ENCODE measurements around the gene LRRC59. TPM values are rescaled to one million over a fixed set of nuclear protein-coding genes. Genes with fewer than 3 reads are reported as not detected.
"Not testable (repeated sequence)": the region's sequence is repeated elsewhere in the genome, so short reads cannot be mapped to it uniquely, and the experiment has no call there.

Gene LRRC59
- total RNA-seq, 3 donors from 2014 or later, result 153 to 174 (median 159) TPM

DNA sequence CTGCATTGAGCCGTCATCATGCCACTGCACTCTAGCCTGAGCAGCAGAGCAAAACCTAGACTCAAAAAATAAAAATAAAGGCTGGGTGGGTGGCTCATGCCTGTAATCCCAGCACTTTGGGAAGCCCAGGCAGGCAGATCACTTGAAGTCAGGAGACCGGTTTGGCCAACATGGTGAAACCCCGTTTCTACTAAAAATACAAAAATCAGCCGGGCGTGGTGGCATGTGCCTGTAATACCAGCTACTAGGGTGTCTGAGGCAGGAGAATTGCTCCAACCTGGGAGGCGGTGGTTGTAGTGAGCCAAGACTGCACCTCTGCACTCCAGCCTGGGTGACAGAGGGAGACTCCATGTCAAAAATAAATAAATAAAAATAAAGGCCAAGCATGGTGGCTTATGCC, 30.8 kb upstream of the LRRC59 start:
- H3K4me3 Mint-ChIP-seq; H3K36me3 Mint-ChIP-seq (ENCODE audit: insufficient read depth); ATAC-seq; DNase-seq; H3K27me3 Mint-ChIP-seq (ENCODE audit: low read depth); H3K9me3 Mint-ChIP-seq: not testable (repeated sequence)
- peaks cover 19% of the 10 kb centered on the region for H3K4me1 Mint-ChIP-seq (ENCODE audit: low read depth)

DNA sequence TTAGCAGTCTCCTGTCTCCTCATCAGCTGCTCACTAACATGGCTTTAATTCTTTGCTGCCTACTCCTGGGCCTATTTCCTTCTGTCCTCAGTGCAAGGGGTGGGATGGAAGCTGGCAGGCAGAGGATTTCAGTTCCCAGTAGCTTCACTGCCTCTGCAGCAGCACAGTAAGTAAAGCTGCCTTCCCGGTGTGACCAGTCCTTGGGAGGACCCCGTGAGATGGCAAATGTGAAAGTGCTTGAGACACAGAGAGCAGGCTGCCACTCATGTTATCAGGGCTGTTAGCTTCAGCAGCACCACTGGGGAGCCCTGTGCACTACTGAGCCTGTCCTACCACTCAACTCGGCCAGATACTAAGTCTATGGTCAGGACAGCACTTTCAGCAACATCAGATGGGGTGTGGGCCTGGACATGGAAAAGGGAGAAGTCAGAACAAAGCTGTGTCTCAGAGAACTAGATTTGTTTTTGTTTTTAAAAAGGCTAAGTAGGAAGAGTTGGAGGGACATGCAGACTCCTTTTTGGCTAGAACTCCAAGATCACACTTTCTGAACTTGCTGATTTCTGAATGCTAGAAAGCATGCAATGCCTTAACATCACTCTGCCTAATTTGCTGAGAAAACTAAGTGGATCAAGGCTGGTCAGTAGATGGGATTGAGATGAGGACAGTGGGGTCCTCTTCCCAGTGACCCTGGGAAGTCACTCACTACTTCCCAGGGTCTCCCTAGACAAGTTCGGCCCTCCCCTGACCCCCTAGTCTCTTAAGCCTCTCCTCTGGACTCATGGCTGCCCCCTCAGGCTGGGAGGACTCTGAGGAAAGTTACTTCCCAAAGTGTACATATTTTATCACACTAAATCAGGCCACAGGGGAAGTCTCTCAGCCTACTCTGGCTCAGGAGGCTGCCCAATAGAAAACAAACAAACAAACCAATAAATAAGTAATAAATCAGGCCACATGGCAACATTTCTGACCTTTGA, 29.8 kb upstream of the LRRC59 start:
- H3K36me3 Mint-ChIP-seq (ENCODE audit: insufficient read depth), result no peaks in the 10 kb centered on the region
- H3K9me3 Mint-ChIP-seq, result no peaks in the 10 kb centered on the region
- H3K4me3 Mint-ChIP-seq, result peak overlapping the region; percentile 81
- ATAC-seq (peak; percentile 31 to 34), DNase-seq (no peak)
- no peaks in the 10 kb centered on the region for H3K27me3 Mint-ChIP-seq (ENCODE audit: low read depth)
- H3K4me1 Mint-ChIP-seq (ENCODE audit: low read depth), result peaks cover 19% of the 10 kb centered on the region

DNA sequence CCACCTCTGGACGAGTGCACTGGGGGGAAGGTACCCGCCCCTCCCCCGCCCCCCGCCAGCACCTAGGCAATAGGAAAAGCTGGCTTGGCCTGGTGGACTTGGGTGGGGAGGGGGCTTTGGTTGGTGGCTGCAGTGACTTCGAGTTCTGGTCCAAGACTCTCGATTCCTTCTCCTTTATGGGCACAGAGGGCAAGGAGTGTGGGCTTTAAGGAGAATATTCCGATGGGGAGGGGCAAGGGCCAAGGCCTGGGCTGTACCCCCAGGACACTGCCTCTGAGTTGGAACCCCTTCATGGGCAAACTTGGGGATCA, 29.1 kb upstream of the LRRC59 start:
- H3K36me3 Mint-ChIP-seq (ENCODE audit: insufficient read depth), result no peaks in the 10 kb centered on the region
- H3K9me3 Mint-ChIP-seq, result no peaks in the 10 kb centered on the region
- DNase-seq, result no peak
- no peak for ATAC-seq
- H3K27me3 Mint-ChIP-seq (ENCODE audit: low read depth), result no peaks in the 10 kb centered on the region
- peak overlapping the region; percentile 81 for H3K4me3 Mint-ChIP-seq
- peaks cover 23% of the 10 kb centered on the region for H3K4me1 Mint-ChIP-seq (ENCODE audit: low read depth)

DNA sequence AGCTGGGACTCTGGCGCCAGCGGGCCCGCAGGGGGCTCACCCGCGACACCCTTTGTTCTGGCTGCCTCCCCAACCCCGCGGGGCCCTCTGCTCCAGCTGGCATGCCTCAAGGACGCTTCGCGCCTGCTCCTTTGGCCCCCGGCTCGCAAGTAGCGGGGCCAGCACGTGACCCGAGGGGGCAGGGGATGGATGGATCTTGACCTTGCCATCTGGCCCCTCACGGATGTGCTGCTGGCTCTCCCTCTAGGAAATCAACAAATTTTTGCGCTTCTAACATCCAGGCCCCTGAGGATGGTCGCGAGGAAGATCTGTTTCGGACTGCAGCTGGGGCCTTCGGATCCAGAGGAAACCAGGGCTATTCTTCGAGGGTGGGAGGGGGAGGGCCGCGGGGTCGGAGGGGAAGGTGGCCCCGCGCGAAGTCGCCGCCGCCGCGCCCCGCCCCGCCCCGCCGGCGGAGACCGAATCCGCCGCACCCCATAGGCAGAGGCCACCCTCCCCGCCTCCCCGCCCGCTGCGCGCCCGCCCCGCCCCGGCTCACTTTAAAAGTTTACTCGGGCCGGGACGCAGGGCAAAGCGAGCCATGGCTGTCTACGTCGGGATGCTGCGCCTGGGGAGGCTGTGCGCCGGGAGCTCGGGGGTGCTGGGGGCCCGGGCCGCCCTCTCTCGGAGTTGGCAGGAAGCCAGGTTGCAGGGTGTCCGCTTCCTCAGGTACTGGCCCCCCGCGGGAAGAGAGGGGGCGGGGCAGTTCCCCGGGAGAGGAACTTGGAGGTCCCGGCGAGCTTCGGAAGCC, 28.6 kb upstream of the LRRC59 start, which contains the start of gene ACSF2:
TSS of gene ACSF2 (plus strand) at position 537 of the 790 bp plus-strand sequence. CDS start at position 581, 44 bp downstream.
- ATAC-seq, result peak; percentile 94
- DNase-seq, result peak; percentile 51
- Mint-ChIP-seq H3K36me3 (ENCODE audit: insufficient read depth) (no peaks in the 10 kb centered on the region), H3K9me3 (no peaks in the 10 kb centered on the region), H3K4me1 (ENCODE audit: low read depth) (peaks cover 28% of the 10 kb centered on the region), H3K27me3 (ENCODE audit: low read depth) (no peaks in the 10 kb centered on the region), H3K4me3 (peak within 1 kb of the TSS; percentile 81)

DNA sequence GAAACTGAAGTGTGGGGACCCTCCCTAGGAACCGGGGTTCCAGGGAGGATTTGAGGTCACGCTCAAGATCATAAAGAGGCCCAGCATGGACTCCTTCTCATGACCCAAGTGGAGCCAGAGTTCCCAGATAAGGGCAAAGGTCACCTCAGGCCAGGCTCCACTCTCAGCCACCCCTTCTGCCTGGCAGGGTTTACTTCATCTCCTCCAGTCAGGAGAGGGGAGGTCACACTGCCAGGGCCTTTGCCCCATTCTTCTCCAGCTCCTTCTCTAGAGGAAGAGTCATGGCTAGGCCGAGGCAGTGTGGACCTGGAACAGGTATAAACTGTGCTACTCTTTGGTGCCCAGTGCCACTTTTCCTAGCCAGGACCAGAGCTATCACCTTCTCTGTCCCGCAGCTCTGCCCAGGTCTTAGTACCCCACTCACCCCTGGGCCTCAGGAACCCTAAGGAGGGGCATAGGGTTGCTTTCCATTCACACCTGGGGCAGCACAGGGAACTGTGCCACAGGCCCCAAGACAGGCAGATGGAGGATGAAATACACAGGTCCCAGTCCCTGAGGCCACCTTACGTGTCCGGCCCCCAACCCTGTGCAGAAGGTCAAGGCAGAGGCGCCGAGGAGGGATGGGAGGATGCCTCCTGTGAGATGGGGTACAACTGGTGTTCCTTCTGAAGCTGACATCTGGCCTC, 27.8 kb upstream of the LRRC59 start:
- peak overlapping the region; percentile 81 for H3K4me3 Mint-ChIP-seq
- DNase-seq (no peak), ATAC-seq (no peak)
- H3K36me3 Mint-ChIP-seq (ENCODE audit: insufficient read depth), result no peaks in the 10 kb centered on the region
- H3K9me3 Mint-ChIP-seq, result no peaks in the 10 kb centered on the region
- H3K27me3 Mint-ChIP-seq (ENCODE audit: low read depth), result no peaks in the 10 kb centered on the region
- peaks cover 33% of the 10 kb centered on the region for H3K4me1 Mint-ChIP-seq (ENCODE audit: low read depth)

DNA sequence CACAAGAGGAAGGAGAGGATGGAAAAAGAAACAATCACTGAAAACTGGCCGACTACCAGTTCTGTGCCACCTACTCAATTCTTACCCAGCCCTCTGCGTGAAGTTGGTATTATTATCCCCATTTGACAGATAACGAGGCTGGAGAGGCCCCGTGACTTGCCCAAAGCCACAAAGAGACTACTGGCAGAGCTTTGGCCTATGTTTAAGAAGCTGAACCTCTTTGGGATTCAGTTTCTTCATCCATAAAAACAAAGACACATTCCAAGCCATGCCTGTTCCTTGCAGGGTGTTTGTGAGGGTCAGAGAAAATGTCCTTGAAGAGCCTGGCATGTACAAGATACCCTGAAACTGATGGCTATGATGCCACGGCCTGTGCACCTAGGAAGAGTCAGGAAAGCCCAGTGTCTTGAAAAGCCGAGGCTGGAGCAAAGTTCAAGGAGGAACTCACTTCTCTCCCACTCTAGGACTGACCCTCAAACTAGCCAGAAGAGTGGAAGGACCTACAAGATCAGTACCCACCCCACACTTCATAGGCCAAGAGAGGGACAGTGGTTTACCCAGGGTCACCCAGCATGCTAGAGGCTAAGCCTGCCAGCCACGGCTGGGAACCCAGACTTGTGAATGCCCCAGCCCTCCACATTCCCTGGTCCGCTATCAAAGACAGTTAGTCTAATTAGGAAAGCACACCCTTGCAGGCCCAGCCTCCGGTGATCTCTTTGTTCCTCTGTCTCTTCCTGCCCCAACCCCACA, 27.1 kb upstream of the LRRC59 start:
- DNase-seq (no peak), ATAC-seq (no peak)
- H3K4me3 Mint-ChIP-seq, result no peak overlapping the region
- peaks cover 33% of the 10 kb centered on the region for H3K4me1 Mint-ChIP-seq (ENCODE audit: low read depth)
- H3K9me3 Mint-ChIP-seq, result no peaks in the 10 kb centered on the region
- no peaks in the 10 kb centered on the region for H3K36me3 Mint-ChIP-seq (ENCODE audit: insufficient read depth)
- no peaks in the 10 kb centered on the region for H3K27me3 Mint-ChIP-seq (ENCODE audit: low read depth)

DNA sequence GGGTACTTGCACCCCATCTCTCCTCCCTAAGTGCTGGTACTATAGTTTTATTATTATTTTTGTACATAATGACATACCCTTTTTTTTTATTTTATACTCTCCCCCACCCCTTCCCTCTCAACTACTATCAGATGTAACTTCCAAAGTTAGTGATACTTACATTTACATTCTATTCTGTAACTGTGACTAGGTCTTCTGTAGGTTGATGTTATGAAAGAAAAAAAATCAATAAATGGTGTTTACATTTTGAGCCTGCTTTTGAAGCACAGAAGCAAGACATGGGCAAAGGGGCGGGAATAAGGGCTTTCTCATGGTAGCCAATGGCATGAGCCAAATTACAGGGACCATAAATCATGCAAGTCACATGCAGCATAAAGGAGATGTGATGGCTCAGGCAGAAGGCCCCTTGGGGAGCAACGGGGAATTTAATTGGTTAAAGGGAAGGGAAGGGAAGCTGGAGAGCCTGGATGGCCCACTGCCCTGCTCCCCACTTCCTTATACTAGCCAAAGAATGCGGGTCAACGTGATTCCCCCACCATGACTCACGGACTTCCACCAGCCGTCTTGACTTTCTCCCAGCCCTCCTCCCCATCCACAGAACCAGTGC, 26.3 kb upstream of the LRRC59 start:
- peaks cover 6% of the 10 kb centered on the region for H3K9me3 Mint-ChIP-seq
- DNase-seq (no peak), ATAC-seq (no peak)
- no peak overlapping the region for H3K4me3 Mint-ChIP-seq
- peaks cover 34% of the 10 kb centered on the region for H3K4me1 Mint-ChIP-seq (ENCODE audit: low read depth)
- H3K36me3 Mint-ChIP-seq (ENCODE audit: insufficient read depth), result no peaks in the 10 kb centered on the region
- no peaks in the 10 kb centered on the region for H3K27me3 Mint-ChIP-seq (ENCODE audit: low read depth)

DNA sequence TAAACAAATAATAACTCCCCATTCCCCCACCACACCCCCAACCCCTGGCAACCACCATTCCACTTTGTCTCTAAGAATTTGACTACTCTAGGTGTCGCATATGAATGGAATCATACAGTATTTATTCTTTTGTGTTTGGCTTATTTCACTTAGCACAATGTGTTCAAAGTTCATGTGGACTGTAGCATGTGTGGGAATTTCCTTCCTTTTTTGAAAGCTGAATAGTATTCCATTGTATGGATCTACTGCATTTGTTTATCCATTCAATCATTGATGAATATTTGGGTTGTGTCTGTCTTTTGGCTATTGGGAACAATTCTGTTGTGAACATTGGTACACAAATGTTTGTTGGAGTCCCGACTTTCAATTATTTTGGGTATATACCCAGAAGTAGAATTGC, 25.4 kb upstream of the LRRC59 start:
- H3K9me3 Mint-ChIP-seq, result peaks cover 6% of the 10 kb centered on the region
- H3K36me3 Mint-ChIP-seq (ENCODE audit: insufficient read depth), result no peaks in the 10 kb centered on the region
- DNase-seq, result no peak
- H3K4me3 Mint-ChIP-seq, result no peak overlapping the region
- no peak for ATAC-seq
- H3K27me3 Mint-ChIP-seq (ENCODE audit: low read depth), result no peaks in the 10 kb centered on the region
- peaks cover 34% of the 10 kb centered on the region for H3K4me1 Mint-ChIP-seq (ENCODE audit: low read depth)

DNA sequence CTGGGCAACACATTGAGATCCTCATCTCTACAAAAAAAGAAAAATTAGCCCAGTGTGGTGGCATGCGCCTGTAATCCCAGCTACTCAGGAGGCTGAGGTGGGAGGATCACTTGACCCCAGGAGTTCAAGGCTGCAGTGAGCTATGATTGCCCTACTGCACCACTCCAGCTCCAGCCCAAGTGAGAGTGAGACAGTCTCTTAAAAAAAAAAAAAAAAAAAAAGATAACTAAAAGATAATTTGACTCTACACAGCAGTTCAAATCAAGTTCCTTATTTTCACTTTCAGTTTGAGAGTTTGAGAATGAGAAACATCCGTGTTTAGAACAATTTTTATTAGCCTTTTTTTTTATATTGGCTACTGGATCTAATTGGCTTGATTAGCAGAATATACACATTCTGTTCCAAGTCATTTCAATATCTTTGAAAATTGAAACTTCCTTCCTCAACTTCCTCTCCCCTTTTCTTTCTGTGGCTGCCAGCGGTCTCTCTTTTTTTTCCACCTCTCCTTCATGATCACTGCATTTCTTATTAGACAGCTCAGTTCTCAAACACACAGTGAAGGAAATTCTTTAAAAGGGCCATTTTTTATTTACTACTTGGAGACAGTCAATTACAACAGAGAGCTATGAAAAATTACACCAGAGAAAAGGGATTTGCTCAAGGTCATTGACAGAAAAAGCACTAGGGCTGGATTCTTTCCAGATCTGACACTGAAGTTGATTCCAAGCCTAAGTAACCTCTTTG, 24.2 kb upstream of the LRRC59 start:
- H3K4me1 Mint-ChIP-seq (ENCODE audit: low read depth), result peaks cover 23% of the 10 kb centered on the region

DNA sequence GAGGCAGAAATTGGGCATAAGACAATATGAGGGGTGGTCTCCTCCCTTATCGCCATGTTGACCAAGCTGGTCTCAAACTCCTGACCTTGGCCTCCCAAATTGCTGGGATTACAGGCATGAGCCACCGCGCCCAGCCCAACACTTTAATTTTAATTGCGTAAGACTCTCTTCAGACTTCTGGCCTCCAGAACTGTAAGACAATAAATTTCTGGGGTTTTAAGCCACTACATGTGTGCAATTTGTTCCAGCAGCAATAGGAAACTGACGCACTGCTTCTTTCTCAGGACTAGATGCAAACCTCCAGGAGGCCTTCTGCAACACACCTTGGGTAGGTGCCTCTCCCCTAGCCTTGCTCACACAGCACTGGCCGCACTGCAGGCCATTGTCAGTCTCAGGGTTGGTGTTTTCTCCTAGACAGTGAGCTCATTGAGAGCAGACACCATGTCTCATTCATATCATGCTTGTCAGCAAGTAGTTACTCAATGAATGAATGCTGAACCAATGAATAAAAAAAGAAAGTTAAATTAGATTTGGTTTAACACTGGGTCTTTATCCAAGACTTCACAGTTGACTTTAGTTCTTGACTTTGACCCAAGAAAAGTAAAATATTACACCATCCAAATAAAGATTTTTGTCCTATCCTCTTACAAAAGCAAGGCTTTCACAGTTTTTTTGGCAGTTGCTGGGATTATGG, 23.2 kb upstream of the LRRC59 start:
- peaks cover 20% of the 10 kb centered on the region for H3K4me1 Mint-ChIP-seq (ENCODE audit: low read depth)
- no peak overlapping the region for H3K4me3 Mint-ChIP-seq
- H3K27me3 Mint-ChIP-seq (ENCODE audit: low read depth), result no peaks in the 10 kb centered on the region
- H3K36me3 Mint-ChIP-seq (ENCODE audit: insufficient read depth), result no peaks in the 10 kb centered on the region
- no peak for DNase-seq
- peaks cover 6% of the 10 kb centered on the region for H3K9me3 Mint-ChIP-seq
- no peak for ATAC-seq

More for the DNA sequence above, 24.2 kb upstream of the LRRC59 start:
- DNase-seq (no peak), ATAC-seq (no peak)
- H3K4me3 Mint-ChIP-seq, result peak overlapping the region; percentile 77
- H3K9me3 Mint-ChIP-seq, result peaks cover 6% of the 10 kb centered on the region
- no peaks in the 10 kb centered on the region for H3K27me3 Mint-ChIP-seq (ENCODE audit: low read depth)
- H3K36me3 Mint-ChIP-seq (ENCODE audit: insufficient read depth), result no peaks in the 10 kb centered on the region

DNA sequence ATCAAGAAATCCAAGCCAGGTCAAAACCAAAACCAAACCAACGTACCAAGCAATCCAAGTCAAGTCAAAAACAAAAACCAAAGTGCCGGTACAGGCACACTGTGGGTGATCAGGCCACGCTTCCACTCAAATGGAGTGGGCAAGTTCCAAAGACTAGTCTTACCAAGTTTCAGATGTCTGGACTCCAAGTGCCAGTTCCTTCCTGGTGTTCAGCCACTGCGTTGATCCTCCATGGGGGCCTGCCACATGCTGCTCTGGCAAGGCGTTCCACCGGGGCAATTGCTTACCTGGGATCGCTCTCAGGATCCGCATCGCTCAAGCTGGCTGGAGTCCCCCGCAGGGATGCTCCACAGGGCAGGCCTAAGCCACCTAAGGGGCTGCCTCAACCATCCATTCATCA, 22.3 kb upstream of the LRRC59 start:
- H3K4me1 Mint-ChIP-seq (ENCODE audit: low read depth), result peaks cover 16% of the 10 kb centered on the region
- ATAC-seq; H3K36me3 Mint-ChIP-seq (ENCODE audit: insufficient read depth); DNase-seq; H3K4me3 Mint-ChIP-seq; H3K9me3 Mint-ChIP-seq; H3K27me3 Mint-ChIP-seq (ENCODE audit: low read depth): not testable (repeated sequence)

DNA sequence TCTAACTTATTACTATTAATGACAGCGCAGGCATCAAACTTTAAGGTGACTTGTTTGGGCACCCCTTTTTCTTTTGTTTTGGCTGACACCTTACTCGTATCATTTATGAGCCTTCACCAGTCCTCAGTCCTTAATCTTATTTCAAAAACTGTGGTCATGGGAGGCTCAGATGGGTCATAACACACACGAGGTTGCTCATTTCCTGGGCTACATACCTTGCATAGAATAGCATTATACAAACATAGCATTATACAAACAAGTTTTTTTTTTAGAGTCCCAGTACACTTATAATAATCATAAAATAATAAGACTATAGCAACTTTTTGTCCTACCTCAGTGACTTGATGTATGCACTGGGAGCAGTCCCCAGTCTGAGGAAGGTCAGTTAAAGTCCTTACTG, 17.5 kb upstream of the LRRC59 start:
- Mint-ChIP-seq H3K4me3 (no peak overlapping the region), H3K4me1 (ENCODE audit: low read depth) (peaks cover 2% of the 10 kb centered on the region), H3K9me3 (peaks cover 6% of the 10 kb centered on the region), H3K27me3 (ENCODE audit: low read depth) (peaks cover 8% of the 10 kb centered on the region), H3K36me3 (ENCODE audit: insufficient read depth) (no peaks in the 10 kb centered on the region)
- DNase-seq (no peak), ATAC-seq (no peak)

All from activated T-cell treated with anti-CD3 and anti-CD28 coated beads, Interleukin-2, amount 50 U/mL, for 4 hours (primary cell).